ENCODE data around the gene MSTN.

DNA sequence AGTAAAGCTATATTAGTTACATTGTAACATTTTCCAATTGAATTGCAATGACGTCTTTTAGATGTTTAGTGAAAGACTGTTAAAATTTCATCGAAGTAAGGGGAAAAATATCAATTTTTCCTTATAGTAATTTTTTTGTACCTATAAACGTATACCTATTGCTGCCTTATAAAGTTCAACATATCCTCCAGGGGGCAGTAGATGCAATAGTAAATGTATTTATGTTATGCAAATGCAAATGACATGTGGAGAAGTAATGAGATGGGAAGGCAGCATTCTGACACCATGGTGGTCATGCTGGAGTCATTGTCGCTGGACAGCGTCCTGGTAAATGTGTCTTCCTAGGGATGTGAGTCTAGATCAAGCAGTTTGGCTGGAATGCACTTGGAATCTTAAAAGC lies 38.7 kb downstream of the MSTN start:
- TF ChIP-seq, protein P1, sequence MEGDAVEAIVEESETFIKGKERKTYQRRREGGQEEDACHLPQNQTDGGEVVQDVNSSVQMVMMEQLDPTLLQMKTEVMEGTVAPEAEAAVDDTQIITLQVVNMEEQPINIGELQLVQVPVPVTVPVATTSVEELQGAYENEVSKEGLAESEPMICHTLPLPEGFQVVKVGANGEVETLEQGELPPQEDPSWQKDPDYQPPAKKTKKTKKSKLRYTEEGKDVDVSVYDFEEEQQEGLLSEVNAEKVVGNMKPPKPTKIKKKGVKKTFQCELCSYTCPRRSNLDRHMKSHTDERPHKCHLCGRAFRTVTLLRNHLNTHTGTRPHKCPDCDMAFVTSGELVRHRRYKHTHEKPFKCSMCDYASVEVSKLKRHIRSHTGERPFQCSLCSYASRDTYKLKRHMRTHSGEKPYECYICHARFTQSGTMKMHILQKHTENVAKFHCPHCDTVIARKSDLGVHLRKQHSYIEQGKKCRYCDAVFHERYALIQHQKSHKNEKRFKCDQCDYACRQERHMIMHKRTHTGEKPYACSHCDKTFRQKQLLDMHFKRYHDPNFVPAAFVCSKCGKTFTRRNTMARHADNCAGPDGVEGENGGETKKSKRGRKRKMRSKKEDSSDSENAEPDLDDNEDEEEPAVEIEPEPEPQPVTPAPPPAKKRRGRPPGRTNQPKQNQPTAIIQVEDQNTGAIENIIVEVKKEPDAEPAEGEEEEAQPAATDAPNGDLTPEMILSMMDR (conservative IDR thresholded peaks at IDR 0.05; ENCODE audit: low read depth, low read length), result peak; percentile 75
- TF ChIP-seq EZH2 (IDR thresholded peaks at IDR 0.05; ENCODE audit: borderline replicate concordance, low read depth, low read length, poor library complexity, severe bottlenecking), result no peak
